Glutamatergic neuron (in vitro differentiated cells): Measurements from ENCODE around the gene GCGR. TPM values are rescaled to one million over a fixed set of nuclear protein-coding genes. Genes with fewer than 3 reads are reported as not detected.

Experiments
- DNase-seq: peaks from one replicate; pipeline ENCODE4 v3.0.0; 2022
- H3K27ac Mint-ChIP-seq: one replicate; pipeline ENCODE4 v1.8.0; 2020; ENCODE audit warnings: mild to moderate bottlenecking, mixed read lengths, inconsistent platforms; ENCODE audit not compliant: unreplicated experiment
- H3K27me3 Mint-ChIP-seq: one replicate; pipeline ENCODE4 v1.8.0; 2020; ENCODE audit warnings: mild to moderate bottlenecking, moderate library complexity, mixed read lengths, inconsistent platforms; ENCODE audit not compliant: unreplicated experiment
- H3K36me3 Mint-ChIP-seq: one replicate; pipeline ENCODE4 v1.8.0; 2020; ENCODE audit warnings: mild to moderate bottlenecking, mixed read lengths, inconsistent platforms; ENCODE audit not compliant: unreplicated experiment
- H3K4me1 Mint-ChIP-seq: one replicate; pipeline ENCODE4 v1.8.0; 2020; ENCODE audit warnings: mild to moderate bottlenecking, low read depth, mixed read lengths, inconsistent platforms; ENCODE audit not compliant: unreplicated experiment
- H3K4me3 Mint-ChIP-seq: one replicate; pipeline ENCODE4 v1.8.0; 2020; ENCODE audit warnings: mild to moderate bottlenecking, mixed read lengths, inconsistent platforms; ENCODE audit not compliant: unreplicated experiment
- H3K9me3 Mint-ChIP-seq: one replicate; pipeline ENCODE4 v1.8.0; 2020; ENCODE audit warnings: mild to moderate bottlenecking, moderate library complexity, mixed read lengths, inconsistent platforms; ENCODE audit not compliant: unreplicated experiment
- total RNA-seq: library from RNA; stranded (reverse); fragmentation: NEBNext Ultra II Directional; extraction: Animal tissue kit (Norgen Biotek cat#: 25700); gene quantifications from one replicate; pipeline ENCODE4 v1.2.1, GENCODE V29; 2021; ENCODE audit not compliant: unreplicated experiment
- TF ChIP-seq, protein P1 (sequence below): fragments of 200-600 bp; sonication (generic); IDR thresholded peaks from one replicate; pipeline ENCODE4 v1.5.0; 2021; ENCODE audit not compliant: partially characterized antibody, unreplicated experiment

The GCGR gene
- total RNA-seq, 1 donor from 2014 or later, result 6.7 TPM

DNA sequence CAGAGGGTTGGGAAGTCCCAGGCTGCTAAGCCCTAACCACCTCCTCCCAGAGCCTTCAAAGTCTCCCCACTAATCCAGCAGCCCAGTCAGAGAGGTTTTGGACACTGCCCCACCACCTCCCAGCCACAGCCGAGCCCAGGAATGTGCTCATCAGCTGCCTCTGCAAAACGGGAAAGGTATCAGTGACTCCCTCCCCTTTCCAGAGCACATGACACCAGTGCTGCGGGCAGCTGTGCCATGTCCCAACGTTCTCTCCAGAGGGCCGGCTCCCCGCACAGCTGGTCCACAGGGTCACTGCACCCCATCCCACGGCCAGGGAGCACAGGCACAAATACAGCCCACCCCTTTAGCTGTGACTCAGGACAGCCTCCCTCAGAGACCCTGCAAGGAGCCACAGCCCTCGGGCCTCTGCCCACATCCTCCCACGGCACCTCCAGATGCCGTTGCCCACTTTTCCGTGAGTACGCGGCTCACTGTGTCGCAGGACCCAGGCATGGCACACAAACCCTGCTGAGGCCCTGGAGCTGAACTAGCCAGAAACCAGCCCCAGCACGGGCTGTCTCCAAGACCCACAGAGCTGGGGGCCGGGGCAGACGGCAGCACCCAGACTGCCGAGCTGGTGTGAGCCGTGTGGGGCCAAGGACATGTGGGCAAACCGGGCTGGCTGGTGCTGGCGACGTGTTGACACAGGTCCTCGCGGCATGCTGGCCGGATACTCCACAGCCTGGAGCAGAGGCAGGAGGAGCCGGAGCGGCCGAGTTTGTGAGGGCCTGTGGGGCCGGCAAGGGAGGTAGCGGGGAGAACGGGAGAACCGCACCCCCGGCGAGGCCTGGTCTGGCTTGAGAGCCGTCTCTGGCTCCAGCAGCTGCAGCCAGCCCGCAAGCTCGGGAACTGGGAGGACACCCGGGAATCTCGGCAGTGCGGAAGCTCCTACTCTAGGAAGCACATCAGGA lies 37.2 kb downstream of the GCGR start:
- TF ChIP-seq, protein P1, sequence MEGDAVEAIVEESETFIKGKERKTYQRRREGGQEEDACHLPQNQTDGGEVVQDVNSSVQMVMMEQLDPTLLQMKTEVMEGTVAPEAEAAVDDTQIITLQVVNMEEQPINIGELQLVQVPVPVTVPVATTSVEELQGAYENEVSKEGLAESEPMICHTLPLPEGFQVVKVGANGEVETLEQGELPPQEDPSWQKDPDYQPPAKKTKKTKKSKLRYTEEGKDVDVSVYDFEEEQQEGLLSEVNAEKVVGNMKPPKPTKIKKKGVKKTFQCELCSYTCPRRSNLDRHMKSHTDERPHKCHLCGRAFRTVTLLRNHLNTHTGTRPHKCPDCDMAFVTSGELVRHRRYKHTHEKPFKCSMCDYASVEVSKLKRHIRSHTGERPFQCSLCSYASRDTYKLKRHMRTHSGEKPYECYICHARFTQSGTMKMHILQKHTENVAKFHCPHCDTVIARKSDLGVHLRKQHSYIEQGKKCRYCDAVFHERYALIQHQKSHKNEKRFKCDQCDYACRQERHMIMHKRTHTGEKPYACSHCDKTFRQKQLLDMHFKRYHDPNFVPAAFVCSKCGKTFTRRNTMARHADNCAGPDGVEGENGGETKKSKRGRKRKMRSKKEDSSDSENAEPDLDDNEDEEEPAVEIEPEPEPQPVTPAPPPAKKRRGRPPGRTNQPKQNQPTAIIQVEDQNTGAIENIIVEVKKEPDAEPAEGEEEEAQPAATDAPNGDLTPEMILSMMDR, result no peak
- Mint-ChIP-seq H3K4me3 (no peak overlapping the region), H3K4me1 (no peaks in the 10 kb centered on the region), H3K9me3 (peaks cover 2% of the 10 kb centered on the region), H3K36me3 (no peaks in the 10 kb centered on the region), H3K27ac (no peak overlapping the region), H3K27me3 (peaks cover 3% of the 10 kb centered on the region)
- no peak for DNase-seq

DNA sequence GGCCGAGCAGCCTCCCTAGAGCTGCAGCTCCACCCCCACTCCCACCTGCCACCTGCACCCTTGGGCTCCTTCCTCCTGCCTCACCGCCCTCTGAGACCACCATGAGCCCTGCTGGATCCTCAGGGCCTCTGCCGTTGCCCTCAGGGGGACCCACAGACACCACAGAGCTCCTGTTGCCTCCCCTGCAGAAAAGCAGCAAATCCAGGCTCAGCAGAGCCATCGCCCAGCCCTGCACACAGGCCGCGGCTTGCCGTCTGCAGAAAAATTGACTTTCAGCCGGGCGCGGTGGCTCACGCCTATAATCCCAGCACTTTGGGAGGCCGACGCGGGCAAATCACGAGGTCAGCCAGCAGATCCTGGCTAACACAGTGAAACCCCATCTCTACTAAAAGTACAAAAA lies 37.9 kb downstream of the GCGR start:
- no peak for DNase-seq
- Mint-ChIP-seq H3K27me3 (peaks cover 3% of the 10 kb centered on the region), H3K36me3 (no peaks in the 10 kb centered on the region), H3K27ac (peak overlapping the region; percentile 38), H3K4me3 (no peak overlapping the region), H3K4me1 (no peaks in the 10 kb centered on the region), H3K9me3 (no peaks in the 10 kb centered on the region)
- TF ChIP-seq, protein P1, result no peak

DNA sequence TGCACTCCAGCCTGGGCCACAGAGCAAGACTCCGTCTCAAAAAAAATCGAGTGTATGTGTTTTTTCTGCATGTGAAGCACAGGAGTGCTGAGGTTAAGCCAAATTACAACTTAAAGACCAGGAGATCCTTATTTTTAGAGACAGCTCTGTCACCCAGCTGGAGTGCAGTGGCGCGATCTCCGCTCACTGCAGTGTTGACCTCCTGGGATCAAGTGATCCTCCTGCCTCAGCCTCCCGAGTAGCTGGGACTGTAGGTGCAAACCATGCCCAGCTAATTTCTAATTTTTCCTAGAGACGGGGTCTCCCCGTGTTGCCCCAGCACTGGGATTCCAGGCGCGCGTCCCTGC lies 38.4 kb downstream of the GCGR start:
- no peaks in the 10 kb centered on the region for H3K4me1 Mint-ChIP-seq
- no peak for DNase-seq
- H3K4me3 Mint-ChIP-seq, result no peak overlapping the region

DNA sequence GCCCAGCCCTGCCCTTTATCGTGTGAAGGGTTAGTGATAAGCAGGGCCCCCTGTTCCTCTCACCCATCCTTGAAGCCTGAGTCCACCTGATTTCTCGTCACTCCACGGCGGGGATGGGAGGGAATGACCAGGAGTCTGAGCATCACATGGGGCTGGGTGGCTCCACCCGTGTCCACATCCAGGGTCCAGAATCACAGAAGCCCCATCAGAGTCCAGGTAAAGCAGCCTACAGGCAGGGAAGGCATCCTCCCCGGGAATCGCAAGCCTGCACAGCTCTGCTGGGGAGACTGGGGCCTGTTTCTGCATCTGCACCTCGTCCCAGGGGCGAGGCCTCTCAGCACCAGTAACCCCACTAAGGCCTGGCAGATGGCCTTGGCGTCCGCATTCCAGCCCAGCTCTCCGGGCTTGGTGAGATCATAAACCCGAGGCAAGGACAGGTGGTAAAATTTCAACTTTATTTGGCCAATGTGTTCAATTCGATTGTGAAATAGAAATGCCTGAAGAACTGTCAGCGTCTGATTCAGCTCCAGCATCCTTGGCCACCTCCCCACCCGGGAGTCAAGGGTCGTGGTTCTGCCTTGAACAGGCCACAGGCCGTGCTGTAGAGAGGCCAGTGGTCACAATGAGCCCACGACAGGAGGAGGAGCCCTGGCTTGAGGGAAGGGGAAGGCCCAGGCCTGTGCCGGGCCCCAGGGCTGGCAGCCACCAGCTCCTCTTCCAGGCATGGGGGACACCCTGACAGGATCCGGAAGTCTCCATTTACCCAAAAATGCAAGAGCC lies 39.0 kb downstream of the GCGR start:
- Mint-ChIP-seq H3K27ac (no peak overlapping the region), H3K4me1 (no peaks in the 10 kb centered on the region), H3K4me3 (no peak overlapping the region), H3K9me3 (no peaks in the 10 kb centered on the region), H3K27me3 (peaks cover 3% of the 10 kb centered on the region), H3K36me3 (no peaks in the 10 kb centered on the region)
- TF ChIP-seq, protein P1, result no peak
- DNase-seq, result no peak

More for the DNA sequence above, 38.4 kb downstream of the GCGR start:
- TF ChIP-seq, protein P1, result no peak
- Mint-ChIP-seq H3K9me3 (no peaks in the 10 kb centered on the region), H3K27ac (peak overlapping the region; percentile 38), H3K36me3 (no peaks in the 10 kb centered on the region), H3K27me3 (peaks cover 3% of the 10 kb centered on the region)
